ENCODE data around the gene CASP3. TPM values are rescaled to one million over a fixed set of nuclear protein-coding genes. Genes with fewer than 3 reads are reported as not detected.
A peak's percentile ranks its signal among the peaks of the same experiment; 100 is the strongest.

The CASP3 gene
- total RNA-seq, 3 donors from 2014 or later (not counting 1 experiment from before 2014, with no cell fraction given), result 20.9 to 35.1 (median 30.2) TPM

- no peak overlapping the region for H3K27ac Mint-ChIP-seq
- ATAC-seq, result no peak
- H3K27me3 Mint-ChIP-seq (ENCODE audit: low read depth in 2 of 2), result no peaks in the 10 kb centered on the region
Observed at GRCh38 chr4:184688005-184688404, 38.8 kb upstream of the CASP3 start.

GRCh38 chr4:184684491-184685189 is 35.4 kb upstream of the CASP3 start:
- no peaks in the 10 kb centered on the region for H3K9me3 Mint-ChIP-seq
- H3K27me3 ChIP-seq (ENCODE audit: control insufficient read depth, insufficient read depth, low read length), result no peaks in the 10 kb centered on the region
- no peak for TF ChIP-seq CTCF (IDR thresholded peaks at IDR 0.05)
- H3K4me1 Mint-ChIP-seq, result peaks cover 13% of the 10 kb centered on the region in 2 donors
- DNase-seq, result no peak
- ATAC-seq, result peak in 2 of 3 donors; percentile 29 to 90
- no peak overlapping the region for H3K4me3 ChIP-seq (ENCODE audit: low read length)
- no peak overlapping the region for H3K4me3 Mint-ChIP-seq
- H3K27ac Mint-ChIP-seq, result peak overlapping the region; percentile 80 to 90
- peaks cover 4% of the 10 kb centered on the region for H3K4me1 ChIP-seq (ENCODE audit: control insufficient read depth, insufficient read depth, low read length)
- no peaks in the 10 kb centered on the region for H3K36me3 Mint-ChIP-seq
- intact Hi-C loops (cut with micrococcal nuclease), result no loop called here
- H3K27me3 Mint-ChIP-seq (ENCODE audit: low read depth in 2 of 2), result no peaks in the 10 kb centered on the region
- no peaks in the 10 kb centered on the region for H3K9me3 ChIP-seq (ENCODE audit: control insufficient read depth, insufficient read depth, low read length)
- peak overlapping the region; percentile 6 for H3K27ac ChIP-seq (ENCODE audit: low read length)
- no peaks in the 10 kb centered on the region for H3K36me3 ChIP-seq (ENCODE audit: control insufficient read depth, insufficient read depth, low read length)
- 26% methylated on average over 5 of the region's 5 CpGs for WGBS (ENCODE audit: insufficient coverage)

More at GRCh38 chr4:184688005-184688404, 38.8 kb upstream of the CASP3 start:
- intact Hi-C loops (cut with micrococcal nuclease), result no loop called here
- H3K4me1 Mint-ChIP-seq, result peaks cover 13% of the 10 kb centered on the region in 2 donors
- DNase-seq, result no peak
- H3K4me1 ChIP-seq (ENCODE audit: control insufficient read depth, insufficient read depth, low read length), result peaks cover 4% of the 10 kb centered on the region
- no peak overlapping the region for H3K4me3 ChIP-seq (ENCODE audit: low read length)
- TF ChIP-seq CTCF (IDR thresholded peaks at IDR 0.05), result no peak
- H3K9me3 ChIP-seq (ENCODE audit: control insufficient read depth, insufficient read depth, low read length), result no peaks in the 10 kb centered on the region
- no peak overlapping the region for H3K4me3 Mint-ChIP-seq
- no peaks in the 10 kb centered on the region for H3K9me3 Mint-ChIP-seq
- no peak overlapping the region for H3K27ac ChIP-seq (ENCODE audit: low read length)
- no peaks in the 10 kb centered on the region for H3K27me3 ChIP-seq (ENCODE audit: control insufficient read depth, insufficient read depth, low read length)
- WGBS (ENCODE audit: insufficient coverage), result 50% methylated on average over 2 of the region's 3 CpGs
- peaks cover 9% of the 10 kb centered on the region for H3K36me3 ChIP-seq (ENCODE audit: control insufficient read depth, insufficient read depth, low read length)
- H3K36me3 Mint-ChIP-seq, result no peaks in the 10 kb centered on the region

GRCh38 chr4:184681916-184682315 is 32.7 kb upstream of the CASP3 start:
- Mint-ChIP-seq H3K27ac (no peak overlapping the region), H3K36me3 (no peaks in the 10 kb centered on the region), H3K9me3 (no peaks in the 10 kb centered on the region), H3K4me3 (no peak overlapping the region), H3K4me1 (peaks cover 13% of the 10 kb centered on the region in 2 donors), H3K27me3 (ENCODE audit: low read depth in 2 of 2) (no peaks in the 10 kb centered on the region)
- intact Hi-C loops (cut with micrococcal nuclease), result no loop called here
- H3K4me1 ChIP-seq (ENCODE audit: control insufficient read depth, insufficient read depth, low read length), result peaks cover 4% of the 10 kb centered on the region
- no peak overlapping the region for H3K27ac ChIP-seq (ENCODE audit: low read length)
- H3K9me3 ChIP-seq (ENCODE audit: control insufficient read depth, insufficient read depth, low read length), result no peaks in the 10 kb centered on the region
- 86% methylated on average over 1 of the region's 1 CpG for WGBS (ENCODE audit: insufficient coverage)
- ATAC-seq (no peak), DNase-seq (no peak)
- no peaks in the 10 kb centered on the region for H3K36me3 ChIP-seq (ENCODE audit: control insufficient read depth, insufficient read depth, low read length)
- H3K27me3 ChIP-seq (ENCODE audit: control insufficient read depth, insufficient read depth, low read length), result no peaks in the 10 kb centered on the region
- H3K4me3 ChIP-seq (ENCODE audit: low read length), result no peak overlapping the region
- no peak for TF ChIP-seq CTCF (IDR thresholded peaks at IDR 0.05)

GRCh38 chr4:184680698-184681097 is 31.5 kb upstream of the CASP3 start:
- H3K4me3 ChIP-seq (ENCODE audit: low read length), result no peak overlapping the region
- no peaks in the 10 kb centered on the region for H3K9me3 ChIP-seq (ENCODE audit: control insufficient read depth, insufficient read depth, low read length)
- Mint-ChIP-seq H3K9me3 (no peaks in the 10 kb centered on the region), H3K4me1 (peaks cover 13% of the 10 kb centered on the region in 2 donors), H3K27ac (no peak overlapping the region), H3K4me3 (no peak overlapping the region), H3K36me3 (no peaks in the 10 kb centered on the region), H3K27me3 (ENCODE audit: low read depth in 2 of 2) (no peaks in the 10 kb centered on the region)
- no peak for ATAC-seq
- no peaks in the 10 kb centered on the region for H3K36me3 ChIP-seq (ENCODE audit: control insufficient read depth, insufficient read depth, low read length)
- H3K27me3 ChIP-seq (ENCODE audit: control insufficient read depth, insufficient read depth, low read length), result no peaks in the 10 kb centered on the region
- DNase-seq, result no peak
- intact Hi-C loops (cut with micrococcal nuclease), result no loop called here
- H3K4me1 ChIP-seq (ENCODE audit: control insufficient read depth, insufficient read depth, low read length), result peaks cover 4% of the 10 kb centered on the region
- no peak overlapping the region for H3K27ac ChIP-seq (ENCODE audit: low read length)
- 96% methylated on average over 9 of the region's 9 CpGs for whole genome bisulfite sequencing (ENCODE audit: insufficient coverage)
- TF ChIP-seq CTCF (IDR thresholded peaks at IDR 0.05), result no peak

All from natural killer cell (primary cell).